ENCODE data around the gene TMEM156.

DNA sequence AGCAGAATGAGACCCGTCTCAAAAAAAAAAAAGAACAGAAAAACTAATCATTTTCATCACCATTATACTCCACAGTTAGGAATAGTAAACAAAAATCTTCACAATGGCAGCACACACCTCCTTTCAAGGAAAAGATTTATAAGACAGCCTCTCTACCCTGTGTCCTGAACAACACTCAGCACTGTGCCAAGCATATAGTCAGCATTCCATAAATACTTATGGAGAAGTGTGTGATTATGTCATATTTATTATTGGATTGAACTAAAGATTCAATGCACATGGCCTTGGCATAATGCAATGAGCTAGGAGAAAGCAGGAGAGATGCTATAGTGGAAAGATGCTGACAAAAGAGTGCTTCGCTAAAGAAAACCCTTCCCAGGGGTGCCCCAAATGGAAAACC is 112.0 kb downstream of the TMEM156 start:
- no peak for TF ChIP-seq POLR2A (IDR thresholded peaks at IDR 0.05)
- TF ChIP-seq, protein P1, sequence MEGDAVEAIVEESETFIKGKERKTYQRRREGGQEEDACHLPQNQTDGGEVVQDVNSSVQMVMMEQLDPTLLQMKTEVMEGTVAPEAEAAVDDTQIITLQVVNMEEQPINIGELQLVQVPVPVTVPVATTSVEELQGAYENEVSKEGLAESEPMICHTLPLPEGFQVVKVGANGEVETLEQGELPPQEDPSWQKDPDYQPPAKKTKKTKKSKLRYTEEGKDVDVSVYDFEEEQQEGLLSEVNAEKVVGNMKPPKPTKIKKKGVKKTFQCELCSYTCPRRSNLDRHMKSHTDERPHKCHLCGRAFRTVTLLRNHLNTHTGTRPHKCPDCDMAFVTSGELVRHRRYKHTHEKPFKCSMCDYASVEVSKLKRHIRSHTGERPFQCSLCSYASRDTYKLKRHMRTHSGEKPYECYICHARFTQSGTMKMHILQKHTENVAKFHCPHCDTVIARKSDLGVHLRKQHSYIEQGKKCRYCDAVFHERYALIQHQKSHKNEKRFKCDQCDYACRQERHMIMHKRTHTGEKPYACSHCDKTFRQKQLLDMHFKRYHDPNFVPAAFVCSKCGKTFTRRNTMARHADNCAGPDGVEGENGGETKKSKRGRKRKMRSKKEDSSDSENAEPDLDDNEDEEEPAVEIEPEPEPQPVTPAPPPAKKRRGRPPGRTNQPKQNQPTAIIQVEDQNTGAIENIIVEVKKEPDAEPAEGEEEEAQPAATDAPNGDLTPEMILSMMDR (IDR thresholded peaks at IDR 0.05), result no peak
